Thoracic aorta (tissue), 2 donors: ENCODE data around the gene CXCL10. TPM values are rescaled to one million over a fixed set of nuclear protein-coding genes. Genes with fewer than 3 reads are reported as not detected.

ENCODE experiments used
- ATAC-seq: fragments of 150-250 bp; one replicate; pipeline ENCODE4 v1.8.0; 2017; ENCODE audit warnings: low read depth; ENCODE audit not compliant: insufficient number of reproducible peaks, low FRiP score
- DNase-seq: peaks from one replicate; pipeline ENCODE4 v3.0.0-alpha.2; 2020; ENCODE audit warnings: low spot score
- H3K27ac ChIP-seq, 2 donors: fragments of 200-600 bp; sonication (generic); 1 replicate in 1 of 2; 2 replicates in 1 of 2; pipeline ENCODE4 v1.5.1; 2016; ENCODE audit warnings: mild to moderate bottlenecking in 2 of 2, moderate library complexity in 2 of 2
- H3K27me3 ChIP-seq: fragments of 200-600 bp; sonication (generic); replicated peaks from 2 replicates; pipeline ENCODE4 v1.6.0; 2016; ENCODE audit warnings: mild to moderate bottlenecking; ENCODE audit not compliant: insufficient read depth
- H3K36me3 ChIP-seq: fragments of 200-600 bp; sonication (generic); one replicate; pipeline ENCODE4 v1.5.1; 2016
- H3K4me1 ChIP-seq, 2 donors: fragments of 200-600 bp; sonication (generic); 1 replicate in 1 of 2; 2 replicates in 1 of 2; pipeline versions ENCODE4 v1.5.1 to v1.6.0; 2016; ENCODE audit warnings: low read depth in 2 of 2, mild to moderate bottlenecking in 1 of 2; ENCODE audit not compliant: control insufficient read depth in 1 of 2
- H3K4me3 ChIP-seq: fragments of 200-600 bp; sonication (generic); 2 replicates; pipeline ENCODE4 v1.5.1; 2016; ENCODE audit warnings: mild to moderate bottlenecking
- H3K9me3 ChIP-seq: fragments of 200-600 bp; sonication (generic); 2 replicates; pipeline ENCODE4 v1.5.1; 2016
- total RNA-seq, 2 donors: library from RNA; depleted of rRNA; stranded (reverse); fragments of >200 nt; gene quantifications; one replicate each; pipeline versions ENCODE4 v1.1.0 to v1.2.3, GENCODE V29; 2016
- TF ChIP-seq, protein P1 (sequence below): fragments of 200-600 bp; sonication (generic); IDR thresholded peaks from one replicate; pipeline ENCODE4 v1.5.1; 2019; ENCODE audit warnings: antibody characterized with exemption

The CXCL10 gene
- total RNA-seq, 2 donors from 2014 or later, result 1.3 to 16.2 TPM

DNA sequence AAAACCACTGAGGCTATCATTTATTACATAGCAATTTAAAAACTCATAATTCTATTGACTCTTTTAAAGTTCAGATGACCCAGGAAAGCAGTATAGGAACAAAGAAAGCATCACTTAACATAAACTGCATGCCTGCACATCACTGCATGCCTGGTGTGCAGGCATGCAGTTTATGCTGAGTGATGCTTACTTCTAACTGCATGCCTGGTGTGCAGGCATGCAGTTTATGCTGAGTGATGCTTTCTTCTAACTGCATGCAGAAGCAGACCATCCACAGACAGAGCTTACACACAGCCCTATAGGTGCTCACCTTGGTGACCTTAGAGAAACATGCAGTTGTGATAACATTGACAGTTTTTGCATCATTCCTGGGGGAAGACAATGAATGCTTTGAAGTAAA is 49.5 kb downstream of the CXCL10 start:
- ATAC-seq (no peak), DNase-seq (no peak)
- Histone ChIP-seq H3K4me1 (no peaks in the 10 kb centered on the region), H3K27me3 (no peaks in the 10 kb centered on the region), H3K36me3 (peaks cover 64% of the 10 kb centered on the region), H3K27ac (no peak overlapping the region), H3K4me3 (no peak overlapping the region), H3K9me3 (no peaks in the 10 kb centered on the region)
- TF ChIP-seq, protein P1, sequence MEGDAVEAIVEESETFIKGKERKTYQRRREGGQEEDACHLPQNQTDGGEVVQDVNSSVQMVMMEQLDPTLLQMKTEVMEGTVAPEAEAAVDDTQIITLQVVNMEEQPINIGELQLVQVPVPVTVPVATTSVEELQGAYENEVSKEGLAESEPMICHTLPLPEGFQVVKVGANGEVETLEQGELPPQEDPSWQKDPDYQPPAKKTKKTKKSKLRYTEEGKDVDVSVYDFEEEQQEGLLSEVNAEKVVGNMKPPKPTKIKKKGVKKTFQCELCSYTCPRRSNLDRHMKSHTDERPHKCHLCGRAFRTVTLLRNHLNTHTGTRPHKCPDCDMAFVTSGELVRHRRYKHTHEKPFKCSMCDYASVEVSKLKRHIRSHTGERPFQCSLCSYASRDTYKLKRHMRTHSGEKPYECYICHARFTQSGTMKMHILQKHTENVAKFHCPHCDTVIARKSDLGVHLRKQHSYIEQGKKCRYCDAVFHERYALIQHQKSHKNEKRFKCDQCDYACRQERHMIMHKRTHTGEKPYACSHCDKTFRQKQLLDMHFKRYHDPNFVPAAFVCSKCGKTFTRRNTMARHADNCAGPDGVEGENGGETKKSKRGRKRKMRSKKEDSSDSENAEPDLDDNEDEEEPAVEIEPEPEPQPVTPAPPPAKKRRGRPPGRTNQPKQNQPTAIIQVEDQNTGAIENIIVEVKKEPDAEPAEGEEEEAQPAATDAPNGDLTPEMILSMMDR, result no peak

Other genes with a start within 250 kb of the CXCL10 start
- under 1 TPM in 1 of 2 donors, not detected in 1; 0.21 TPM for gene PPEF2, start 121.0 kb downstream of the CXCL10 start, total RNA-seq
- 100 to 1,000 TPM; 142 to 152 TPM for gene NAAA, start 82.5 kb downstream of the CXCL10 start, total RNA-seq
- gene SDAD1, start 32.6 kb downstream of the CXCL10 start, total RNA-seq, result 10 to 100 TPM; 34.3 to 51.9 TPM
- gene CXCL9, start 16.0 kb downstream of the CXCL10 start, total RNA-seq, result 1 to 10 TPM in 1 of 2 donors, under 1 TPM in 1; 0.63 to 1.2 TPM
- gene CXCL11, start 12.6 kb upstream of the CXCL10 start, total RNA-seq, result not detected
- not detected for gene ART3, start 51.2 kb upstream of the CXCL10 start, total RNA-seq
- gene NUP54, start 124.9 kb upstream of the CXCL10 start, total RNA-seq, result 10 to 100 TPM; 17.9 to 44.8 TPM
- 100 to 1,000 TPM; 133 to 165 TPM for gene SCARB2, start 190.3 kb upstream of the CXCL10 start, total RNA-seq
- gene FAM47E, start 228.2 kb upstream of the CXCL10 start, total RNA-seq, result under 1 TPM; 0.42 to 0.54 TPM